SK-N-SH (cell line): Measurements from ENCODE around the gene GRAMD1B. TPM values are rescaled to one million over a fixed set of nuclear protein-coding genes. Genes with fewer than 3 reads are reported as not detected.
A peak's percentile ranks its signal among the peaks of the same experiment; 100 is the strongest.

Experiments used
- CTCF ChIA-PET: fragments of 300-600, 350-600 bp; formaldehyde crosslinking; extraction: SDS; loops from one replicate; lab custom pipeline; 2021; lab: Yijun Ruan, JAX
- POLR2A ChIA-PET: fragments of 350-600 bp; sonication (Branson Sonifier 250); formaldehyde crosslinking; extraction: SDS; loops from one replicate; lab custom pipeline; 2020; ENCODE audit warnings: antibody characterized with exemption, inconsistent platforms; lab: Yijun Ruan, JAX
- DNase-seq: peaks from one replicate; pipeline ENCODE4 v3.0.0; 2012
- H2AFZ ChIP-seq: fragments of 200-600 bp; sonication (generic); 2 replicates; pipeline ENCODE4 v1.8.1; 2016; ENCODE audit warnings: antibody characterized with exemption, mild to moderate bottlenecking, low read depth
- H3F3A ChIP-seq: fragments of 200-600 bp; sonication (generic); replicated peaks from 2 replicates; pipeline ENCODE3; 2016; ENCODE audit warnings: antibody characterized with exemption, mild to moderate bottlenecking; ENCODE audit not compliant: insufficient read depth
- H3K27ac ChIP-seq, 2 experiments: fragments of 200-500 bp in 1 of 2; fragments of 200-600 bp in 1 of 2; sonication (Bioruptor generic) in 1 of 2; sonication (generic), shearing (Covaris generic) in 1 of 2; 2 replicates each; pipeline versions ENCODE4 v1.5.1 to v1.6.1; 2014 to 2016; ENCODE audit warnings: low read depth in 2 of 2, inconsistent platforms in 1 of 2, low read length in 1 of 2, mild to moderate bottlenecking in 1 of 2, mixed read lengths in 1 of 2
- H3K27me3 ChIP-seq: fragments of 200-600 bp; sonication (generic), shearing (Covaris generic); 2 replicates; pipeline ENCODE4 v1.6.1; 2016; ENCODE audit warnings: mixed run types; ENCODE audit not compliant: insufficient read depth
- H3K36me3 ChIP-seq, 2 experiments: fragments of 200-500 bp in 1 of 2; fragments of 200-600 bp in 1 of 2; sonication (Bioruptor generic) in 1 of 2; sonication (generic) in 1 of 2; replicated peaks in 1 of 2; 2 replicates each; pipeline versions ENCODE3 to v1.5.1; 2014 to 2016; ENCODE audit warnings: low read length in 1 of 2, mild to moderate bottlenecking in 1 of 2; ENCODE audit not compliant: insufficient read depth in 2 of 2, control insufficient read depth in 1 of 2
- H3K4me1 ChIP-seq, 2 experiments: fragments of 200-500 bp in 1 of 2; fragments of 200-600 bp in 1 of 2; sonication (Bioruptor generic) in 1 of 2; sonication (generic), shearing (Covaris generic) in 1 of 2; 2 replicates each; pipeline versions ENCODE4 v1.5.1 to v1.6.1; 2014 to 2016; ENCODE audit warnings: low read depth in 1 of 2, low read length in 1 of 2, mixed run types in 1 of 2; ENCODE audit not compliant: insufficient read depth in 2 of 2, control insufficient read depth in 1 of 2
- H3K4me2 ChIP-seq: fragments of 200-600 bp; sonication (generic), shearing (Covaris generic); 2 replicates; pipeline ENCODE4 v1.6.1; 2017; ENCODE audit warnings: mixed run types
- H3K4me3 ChIP-seq, 2 experiments: fragments of 200-500 bp in 1 of 2; fragments of 200-600 bp in 1 of 2; sonication (Bioruptor generic) in 1 of 2; sonication (generic), shearing (Covaris generic) in 1 of 2; 2 replicates each; pipeline versions ENCODE4 v1.5.1 to v1.8.1; 2014 to 2016; ENCODE audit warnings: low read depth in 2 of 2, inconsistent platforms in 1 of 2, low read length in 1 of 2, mild to moderate bottlenecking in 1 of 2, mixed read lengths in 1 of 2, moderate library complexity in 1 of 2
- H3K79me2 ChIP-seq: fragments of 200-600 bp; sonication (generic); 2 replicates; pipeline ENCODE4 v1.8.1; 2017; ENCODE audit warnings: mild to moderate bottlenecking; ENCODE audit not compliant: insufficient read depth
- H3K9ac ChIP-seq: fragments of 200-600 bp; sonication (generic); 2 replicates; pipeline ENCODE4 v1.6.1; 2017; ENCODE audit warnings: mixed run types
- H3K9me2 ChIP-seq: fragments of 200-600 bp; sonication (generic); 2 replicates; pipeline ENCODE4 v1.6.1; 2017; ENCODE audit warnings: mixed run types
- H3K9me3 ChIP-seq: fragments of 200-600 bp; sonication (generic); 2 replicates; pipeline ENCODE4 v1.6.1; 2017; ENCODE audit warnings: mixed run types, mild to moderate bottlenecking, moderate library complexity
- H4K20me1 ChIP-seq: fragments of 200-600 bp; sonication (generic); 2 replicates; pipeline ENCODE4 v1.6.1; 2017; ENCODE audit warnings: mild to moderate bottlenecking, mixed run types; ENCODE audit not compliant: insufficient read depth
- CHD2 ChIP-seq: fragments of 150-350 bp; IDR thresholded peaks from 2 replicates; pipeline ENCODE4 v1.6.1; 2018; ENCODE audit warnings: low read length; ENCODE audit not compliant: partially characterized antibody
- ELF1 ChIP-seq: IDR thresholded peaks from 2 replicates; pipeline ENCODE4 v1.4.0; 2012
- EP300 ChIP-seq, 2 experiments: IDR thresholded peaks; 2 replicates each; pipeline versions ENCODE4 v1.4.0 to v1.6.1; 2012; ENCODE audit warnings: borderline replicate concordance in 1 of 2, low read depth in 1 of 2, low read length in 1 of 2
- MEF2A ChIP-seq: IDR thresholded peaks from 2 replicates; pipeline ENCODE4 v1.4.0; 2012; ENCODE audit warnings: low read depth, borderline replicate concordance
- NFIC ChIP-seq: IDR thresholded peaks from 2 replicates; pipeline ENCODE4 v1.4.0; 2012; ENCODE audit warnings: borderline replicate concordance
- NRF1 ChIP-seq: IDR thresholded peaks from 2 replicates; pipeline ENCODE4 v1.6.1; 2012; ENCODE audit warnings: low read depth, mild to moderate bottlenecking, low read length
- PBX3 ChIP-seq: IDR thresholded peaks from 2 replicates; pipeline ENCODE4; 2012
- REST ChIP-seq: IDR thresholded peaks from 2 replicates; pipeline ENCODE4 v1.6.1; 2012; ENCODE audit warnings: mild to moderate bottlenecking, low read depth, low read length, moderate library complexity
- TCF12 ChIP-seq: IDR thresholded peaks from 2 replicates; pipeline ENCODE4 v1.4.0; 2012
- TEAD4 ChIP-seq: IDR thresholded peaks from 2 replicates; pipeline ENCODE4 v1.4.0; 2012; ENCODE audit warnings: mild to moderate bottlenecking, borderline replicate concordance; ENCODE audit not compliant: insufficient read depth
- ZBTB33 ChIP-seq: IDR thresholded peaks from 2 replicates; pipeline ENCODE4 v1.4.0; 2012; ENCODE audit warnings: low read depth, borderline replicate concordance
- WGBS: methylation state at CpG from one replicate; pipeline ENCODE4 v1.1.6; 2017; ENCODE audit warnings: low lambda C conversion rate; 5-methylcytosine and 5-hydroxymethylcytosine counted together
- polyA plus RNA-seq, 3 experiments: library from polyadenylated mRNA; depleted of rRNA; stranded (reverse); fragments of >200 nt; gene quantifications; 2 replicates each; pipeline ENCODE4 v1.2.3, GENCODE V29; 2012

GRAMD1B gene
- polyA plus RNA-seq, 1 of the 3 experiments (the other 2 are of a cell fraction) = 14.5 TPM

GRCh38 chr11:123386796-123387510 is 43.1 kb upstream of the GRAMD1B start:
- DNase-seq = no peak
- H3K9ac ChIP-seq = no peak overlapping the region

GRCh38 chr11:123388640-123389039 is 41.4 kb upstream of the GRAMD1B start:
- Histone ChIP-seq H3K9ac (no peak overlapping the region), H3K79me2 (no peaks in the 10 kb centered on the region), H4K20me1 (no peaks in the 10 kb centered on the region), H3K36me3 (no peaks in the 10 kb centered on the region), H3K27me3 (no peaks in the 10 kb centered on the region), H3K27ac (no peak overlapping the region), H3K4me1 (peaks cover 0 to 13% of the 10 kb centered on the region in 2 experiments; a peak in 3 of 4 replicates), H3F3A (peaks cover 3% of the 10 kb centered on the region), H2AFZ (no peak overlapping the region), H3K9me2 (no peaks in the 10 kb centered on the region), H3K4me2 (no peak overlapping the region), H3K9me3 (no peaks in the 10 kb centered on the region), H3K4me3 (no peak overlapping the region)
- 82% methylated on average over 4 of the region's 4 CpGs for WGBS
- ChIA-PET CTCF (interaction anchor here (0.6 to 3.8 kb wide), 3 partner anchors 19 to 163 kb away, joined by 3 to 17 read pairs (median 3); no protein-coding TSS in a partner anchor), POLR2A (no interaction called here)
- no peak for DNase-seq
- no peak for TF ChIP-seq TCF12
- TF ChIP-seq NRF1 = no peak
- TF ChIP-seq EP300 (IDR thresholded peaks at IDR 0.05; ENCODE audit: borderline replicate concordance in 1 of 2, low read depth in 1 of 2, low read length in 1 of 2) = no peak
- no peak for TF ChIP-seq ZBTB33
- no peak for TF ChIP-seq MEF2A
- no peak for TF ChIP-seq TEAD4
- no peak for TF ChIP-seq NFIC
- TF ChIP-seq ELF1 = no peak
- no peak for TF ChIP-seq REST

More at GRCh38 chr11:123386796-123387510, 43.1 kb upstream of the GRAMD1B start:
- H2AFZ ChIP-seq = peak overlapping the region; percentile 66; the same call in 1 of the 2 replicates
- no peaks in the 10 kb centered on the region for H4K20me1 ChIP-seq
- H3K4me1 ChIP-seq = peaks cover 0 to 6% of the 10 kb centered on the region in 2 experiments; a peak in 2 of 4 replicates
- ChIA-PET POLR2A (no interaction called here), CTCF (no interaction called here)
- no peaks in the 10 kb centered on the region for H3K9me3 ChIP-seq
- H3K27ac ChIP-seq = peak overlapping the region in 1 of 2 experiments; percentile 36; a peak in 2 of 4 replicates
- H3K27me3 ChIP-seq = no peaks in the 10 kb centered on the region
- H3K36me3 ChIP-seq = no peaks in the 10 kb centered on the region
- H3K4me2 ChIP-seq = no peak overlapping the region
- H3F3A ChIP-seq = peaks cover 3% of the 10 kb centered on the region
- H3K9me2 ChIP-seq = no peaks in the 10 kb centered on the region
- H3K4me3 ChIP-seq = no peak overlapping the region
- no peak for TF ChIP-seq MEF2A
- TF ChIP-seq CHD2 = no peak
- 0 out of 2 replicates have a peak, but pooled peaks have one; percentile 17 for TF ChIP-seq PBX3
- no peak for TF ChIP-seq ZBTB33
- 70% methylated on average over 9 of the region's 9 CpGs for WGBS
- H3K79me2 ChIP-seq = no peaks in the 10 kb centered on the region
